Fibroblast of skin of left biceps (primary cell): ENCODE data around the gene TMEM178B.
"Not testable (repeated sequence)": the region's sequence is repeated elsewhere in the genome, so short reads cannot be mapped to it uniquely, and the experiment has no call there.

Source experiments
- DNase-seq, 2 experiments: peaks; one replicate each; pipeline ENCODE4 v3.0.0-alpha.2; 2013; ENCODE audit warnings: low read depth in 2 of 2

TMEM178B gene

DNA sequence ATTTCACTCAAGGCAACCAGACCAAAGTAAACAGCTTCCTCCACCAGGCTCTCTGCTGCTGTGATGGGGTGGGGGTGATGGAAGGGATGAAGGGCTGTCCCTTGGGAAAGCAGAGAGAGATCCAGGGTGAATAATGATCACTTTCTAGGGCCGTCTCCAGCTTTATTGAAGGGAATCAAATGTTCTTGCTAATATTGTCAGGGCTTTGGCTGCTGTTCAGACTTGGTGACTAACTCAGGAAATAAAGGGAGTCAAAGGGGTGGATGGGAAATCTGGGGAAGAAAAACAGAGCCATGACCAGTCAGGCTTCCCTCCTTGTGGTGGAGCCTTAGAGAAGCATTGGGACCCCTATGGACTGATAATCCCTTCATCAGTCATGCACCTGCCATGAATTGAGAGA is 281.2 kb downstream of the TMEM178B start:
- DNase-seq = no peak

DNA sequence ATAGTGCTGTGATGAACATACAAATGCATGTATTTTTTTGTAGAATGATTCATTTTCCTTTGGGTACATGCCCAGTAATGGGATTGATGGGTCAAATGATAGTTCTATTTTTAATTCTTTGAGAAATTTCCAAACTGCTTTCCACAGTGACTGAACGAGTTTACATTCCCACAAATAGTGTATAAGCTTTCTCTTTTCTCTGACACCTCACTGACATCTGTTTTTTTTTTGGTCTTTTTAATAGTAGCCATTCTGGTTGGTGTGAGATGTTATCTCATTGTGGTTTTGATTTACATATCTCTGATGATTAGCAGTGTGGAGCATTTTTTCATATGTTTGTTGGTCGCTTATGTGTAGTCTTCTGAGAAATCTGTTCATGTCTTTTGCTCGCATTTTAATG is 282.3 kb downstream of the TMEM178B start:
- no peak for DNase-seq

DNA sequence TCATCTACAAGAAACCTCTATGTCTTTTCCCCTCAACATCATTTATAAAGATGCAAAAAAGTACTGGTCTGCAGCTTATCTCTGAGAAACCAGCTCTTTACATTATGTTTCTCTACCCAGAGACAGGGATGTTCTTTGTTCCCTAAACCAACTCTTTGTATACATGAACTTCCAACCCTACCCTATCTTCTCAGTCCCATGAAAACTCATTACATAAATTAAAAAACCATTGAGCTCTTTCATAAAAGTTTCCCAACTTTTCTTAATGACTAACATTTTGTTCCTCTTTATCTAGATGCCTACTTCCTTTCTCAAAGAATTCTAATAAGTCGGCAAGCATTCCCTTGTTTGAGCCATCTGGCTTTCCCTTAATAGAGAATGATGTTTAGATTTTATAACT is 284.5 kb downstream of the TMEM178B start:
- no peak for DNase-seq

DNA sequence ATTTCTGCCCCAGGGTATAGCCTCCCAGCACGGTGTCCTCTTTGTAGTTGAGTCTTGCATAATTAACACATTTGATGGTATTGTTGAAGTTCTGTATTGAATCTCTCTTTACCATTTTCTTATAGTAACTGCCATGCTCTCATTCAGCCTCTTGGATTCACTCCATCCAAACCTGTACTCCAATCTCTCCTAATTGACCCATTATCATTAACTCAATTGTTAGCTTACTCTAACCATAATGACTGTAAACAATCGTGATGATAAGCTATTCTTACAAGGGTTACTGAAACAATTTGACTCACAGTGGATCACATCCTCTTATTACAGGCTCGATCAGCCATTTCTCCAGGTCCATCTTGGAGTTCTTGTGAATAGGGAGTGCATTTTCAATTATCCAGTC is 285.4 kb downstream of the TMEM178B start:
- DNase-seq = no peak

DNA sequence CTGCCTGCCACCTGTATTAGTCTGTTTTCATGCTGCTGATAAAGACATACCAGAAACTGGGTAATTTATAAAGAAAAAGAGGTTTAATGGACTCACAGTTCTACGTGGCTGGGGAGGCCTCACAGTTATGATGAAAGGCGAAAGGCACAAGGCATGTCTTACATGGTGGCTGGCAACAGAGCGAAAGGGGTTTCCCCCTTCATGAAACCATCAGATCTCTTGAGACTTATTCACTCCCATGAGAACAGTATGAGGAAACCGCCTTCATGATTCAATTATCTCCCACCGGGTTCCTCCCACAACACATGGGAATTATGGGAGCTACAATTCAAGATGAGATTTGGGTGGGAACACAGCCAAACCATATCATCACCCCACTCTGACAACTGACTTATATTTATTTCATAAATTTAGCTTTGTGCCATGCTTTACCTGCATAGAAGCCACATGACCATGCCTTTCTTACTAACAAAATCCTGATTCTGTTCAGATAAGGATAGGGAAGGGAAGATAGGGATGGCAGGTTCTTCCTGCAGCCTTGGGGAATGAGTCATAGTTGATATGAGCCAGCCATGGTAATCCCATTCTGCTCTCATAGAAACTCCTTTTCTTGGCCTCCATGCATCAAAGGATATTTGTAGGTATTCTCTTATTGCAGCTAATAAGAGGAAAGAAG is 286.0 kb downstream of the TMEM178B start:
- no peak for DNase-seq

DNA sequence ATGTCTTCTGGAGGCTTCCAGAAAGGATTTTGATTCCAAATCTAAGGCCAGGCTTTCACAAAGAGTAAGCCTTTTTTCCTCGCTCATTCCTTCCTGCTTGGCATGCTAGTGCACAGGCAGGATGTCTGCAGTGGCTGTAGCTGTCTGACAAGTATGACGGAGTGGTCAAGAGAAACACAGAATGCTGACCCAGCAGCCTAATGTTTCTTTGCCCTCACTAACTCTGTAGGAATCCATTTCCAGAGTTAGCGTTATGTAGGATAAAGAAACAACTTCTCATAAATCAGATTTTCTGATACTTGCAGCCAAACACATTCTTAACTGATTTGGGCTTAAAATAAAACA is 286.5 kb downstream of the TMEM178B start:
- DNase-seq = no peak

DNA sequence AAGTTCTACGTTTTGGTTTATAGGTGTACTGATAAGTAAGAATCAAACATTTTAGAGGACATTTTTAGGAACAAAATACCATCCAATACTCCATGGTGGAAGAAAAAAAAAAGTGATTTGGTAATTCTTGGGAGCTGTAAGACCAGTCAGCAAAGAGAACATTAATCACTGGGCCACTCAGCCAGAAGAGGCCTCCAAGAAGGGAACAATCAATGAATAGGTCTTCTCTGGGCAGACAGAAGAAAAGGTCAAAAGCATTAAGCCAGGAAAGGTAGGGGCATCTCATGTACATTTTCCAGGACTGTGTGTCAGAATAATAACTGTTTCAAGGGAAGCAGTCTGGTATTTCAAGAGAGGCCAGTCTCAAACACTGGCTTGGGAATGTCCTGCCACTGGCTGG is 286.9 kb downstream of the TMEM178B start:
- DNase-seq = no peak

DNA sequence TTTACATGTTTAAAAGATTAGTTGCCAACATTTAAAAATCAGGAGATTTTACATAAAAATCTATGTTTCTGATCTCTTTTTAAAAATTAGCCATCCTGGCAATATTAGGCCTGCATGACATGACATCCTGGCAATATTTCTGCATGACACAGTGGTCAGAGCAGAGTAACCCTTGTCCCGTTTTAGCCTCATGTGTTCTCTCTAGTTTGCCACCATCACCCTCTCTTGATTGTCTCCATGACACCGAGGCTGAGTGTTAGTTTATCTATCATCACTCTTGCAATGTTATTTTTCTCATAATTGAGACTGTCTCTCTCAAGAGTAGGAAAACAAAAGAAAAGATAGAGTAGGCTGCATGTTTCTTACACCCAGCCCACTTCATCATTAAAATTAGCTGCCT is 287.6 kb downstream of the TMEM178B start:
- DNase-seq = no peak

DNA sequence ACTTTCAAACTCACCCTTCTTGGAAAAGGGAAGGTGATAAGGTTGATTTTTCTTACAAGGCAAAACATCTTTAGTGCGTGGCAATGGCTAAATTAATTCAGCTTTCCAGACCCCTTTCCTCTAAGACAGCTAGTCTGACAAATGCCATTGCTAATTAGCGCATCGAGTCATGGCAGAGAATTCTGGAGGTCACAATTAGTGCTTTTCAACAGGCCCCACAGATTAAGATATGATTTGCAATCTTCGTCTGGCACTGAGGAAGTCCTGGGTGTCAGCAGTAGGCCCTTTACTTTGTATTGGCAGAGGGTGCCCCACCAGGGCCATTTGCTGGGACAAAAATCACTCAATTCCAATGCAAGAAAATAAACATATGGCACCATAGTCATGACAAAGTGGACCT is 288.1 kb downstream of the TMEM178B start:
- DNase-seq = no peak

DNA sequence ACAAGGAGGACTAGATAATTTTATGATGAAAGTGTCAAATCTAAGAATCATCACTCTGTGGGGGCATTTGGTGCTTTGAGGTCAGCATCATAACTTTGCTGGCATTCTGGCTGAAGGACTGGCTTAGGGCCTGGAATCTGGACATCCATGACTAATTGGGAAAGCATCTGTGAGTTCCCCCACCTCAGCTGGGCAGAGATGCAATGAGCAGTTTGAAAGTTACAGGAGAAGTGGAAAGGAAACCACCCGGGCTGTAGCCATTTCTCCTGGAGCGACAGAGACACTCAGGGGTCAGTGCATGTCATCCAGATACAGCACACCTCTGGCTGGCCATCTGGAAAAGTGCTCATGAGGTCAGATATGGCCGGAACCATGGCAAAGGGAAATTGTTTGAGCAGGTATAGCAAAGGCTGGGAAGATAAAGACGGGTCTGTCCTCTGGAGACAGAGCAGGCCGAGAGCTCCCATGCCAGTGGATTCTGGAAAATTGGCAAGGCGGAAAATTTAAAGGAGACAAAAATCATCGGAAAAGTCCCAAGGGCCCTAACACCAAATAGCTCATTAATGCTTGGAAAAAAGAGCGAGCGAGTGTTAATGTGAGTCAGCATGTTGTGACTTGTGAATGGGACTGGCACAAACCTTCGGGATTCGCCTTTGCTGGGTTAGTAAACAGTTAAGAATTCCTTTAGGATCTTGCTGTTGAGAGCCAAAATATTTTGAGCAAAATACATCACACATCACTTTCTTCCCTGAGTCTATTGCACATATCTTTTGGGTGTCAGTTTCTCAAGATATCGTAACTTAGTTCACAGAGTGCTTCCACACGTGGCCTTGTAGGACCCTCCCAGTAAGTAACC is 288.9 kb downstream of the TMEM178B start:
- peak in 1 of 2 experiments; percentile 2 for DNase-seq

DNA sequence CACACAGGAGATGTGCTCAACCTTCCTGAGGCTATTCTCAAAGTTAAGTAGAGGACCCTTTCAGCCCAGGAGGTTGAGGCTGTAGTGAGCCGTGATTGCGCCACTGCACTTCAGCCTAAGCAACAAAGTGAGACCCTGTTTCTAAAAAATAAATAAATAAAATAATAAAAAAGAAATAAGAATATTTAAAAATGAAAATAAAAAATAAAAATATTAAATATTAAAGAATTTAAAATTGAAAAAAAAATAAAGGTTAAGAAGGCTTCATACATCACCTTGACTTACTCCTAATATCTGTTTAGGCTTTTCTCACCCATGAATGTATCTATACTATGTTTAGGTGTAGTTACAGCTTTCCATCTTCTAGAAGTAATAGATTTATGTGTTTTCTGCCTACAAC is 289.9 kb downstream of the TMEM178B start:
- no peak for DNase-seq

DNA sequence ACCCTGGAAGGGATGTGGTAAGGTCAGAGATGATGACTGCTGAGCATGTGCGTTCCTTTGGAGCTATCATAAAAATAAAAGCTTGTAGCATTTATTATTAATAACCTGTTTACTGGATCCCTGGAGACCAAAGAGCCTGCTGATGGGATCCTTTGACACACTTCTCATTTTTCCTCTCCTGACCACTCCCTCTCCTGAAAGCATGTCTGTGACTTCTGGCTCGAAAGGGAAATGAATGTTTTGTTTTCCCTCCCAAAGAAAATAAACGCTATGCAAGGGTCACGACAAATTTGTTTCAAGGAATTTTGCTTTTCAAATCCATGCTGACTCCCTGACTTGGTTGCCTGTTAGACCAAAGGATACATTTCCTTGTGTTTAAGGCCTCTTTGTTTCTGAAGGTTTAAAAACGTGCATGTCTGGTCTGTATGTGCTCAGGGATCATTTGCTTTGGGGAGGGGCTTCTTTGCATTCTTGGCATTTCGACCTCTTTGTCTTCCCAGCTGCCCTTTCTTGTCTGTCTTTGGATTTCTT is 292.3 kb downstream of the TMEM178B start:
- no peak for DNase-seq

DNA sequence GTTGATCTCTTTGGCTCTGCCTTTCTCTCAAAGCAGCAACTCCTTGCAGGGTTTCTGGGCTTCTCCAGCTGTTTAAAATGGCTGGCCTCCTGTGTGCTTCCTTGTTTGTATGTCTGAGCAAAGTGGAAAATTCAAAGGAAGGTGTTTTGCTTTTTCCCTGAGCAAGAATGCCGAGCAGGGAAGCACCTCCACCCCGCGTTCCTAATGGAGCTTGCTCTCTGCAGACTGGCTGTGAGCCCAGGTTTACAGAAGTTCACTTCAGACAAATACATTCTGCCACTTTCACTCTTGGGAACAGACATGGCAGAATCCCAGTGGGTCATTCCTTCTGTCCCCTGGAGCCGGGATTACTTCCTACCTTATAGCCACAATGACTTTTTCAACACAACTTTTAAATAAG is 295.6 kb downstream of the TMEM178B start:
- DNase-seq = no peak

DNA sequence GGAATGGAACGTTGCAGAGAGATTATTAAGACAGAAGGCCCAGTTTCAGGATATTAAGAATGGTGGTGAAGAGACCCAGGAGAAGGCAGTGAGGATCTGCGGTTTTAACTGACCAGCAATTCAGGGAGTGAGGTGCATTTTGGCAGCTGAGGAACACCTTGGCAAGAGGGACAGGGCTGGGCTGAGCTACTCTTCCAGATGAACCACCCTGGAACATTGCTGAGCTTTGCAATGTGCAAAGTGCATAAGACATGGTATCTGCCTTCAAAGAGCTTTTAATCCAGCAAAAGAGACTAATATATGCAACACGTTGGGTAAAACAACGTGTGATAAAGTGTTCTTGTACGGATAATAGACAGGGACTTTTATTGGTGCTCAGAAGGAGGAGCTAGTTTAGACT is 296.3 kb downstream of the TMEM178B start:
- no peak for DNase-seq

DNA sequence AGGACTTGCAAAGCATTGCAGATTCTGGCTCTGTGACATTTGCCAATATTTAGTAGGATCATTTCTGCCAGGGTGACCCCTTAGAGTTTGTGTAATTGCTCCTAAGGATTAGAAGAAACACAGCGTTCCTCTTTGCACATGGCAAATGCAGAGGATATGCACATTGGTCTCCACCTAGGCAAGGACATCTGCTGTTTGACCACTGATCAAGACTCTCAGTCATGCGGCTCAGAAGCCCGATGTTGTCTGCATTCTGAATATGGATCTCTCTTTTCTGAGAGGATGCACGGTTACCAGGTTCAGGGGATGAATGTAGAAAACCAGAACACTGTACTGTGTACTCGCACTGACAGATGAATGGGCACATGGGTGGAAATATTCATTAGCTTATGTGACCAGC is 296.8 kb downstream of the TMEM178B start:
- no peak for DNase-seq

DNA sequence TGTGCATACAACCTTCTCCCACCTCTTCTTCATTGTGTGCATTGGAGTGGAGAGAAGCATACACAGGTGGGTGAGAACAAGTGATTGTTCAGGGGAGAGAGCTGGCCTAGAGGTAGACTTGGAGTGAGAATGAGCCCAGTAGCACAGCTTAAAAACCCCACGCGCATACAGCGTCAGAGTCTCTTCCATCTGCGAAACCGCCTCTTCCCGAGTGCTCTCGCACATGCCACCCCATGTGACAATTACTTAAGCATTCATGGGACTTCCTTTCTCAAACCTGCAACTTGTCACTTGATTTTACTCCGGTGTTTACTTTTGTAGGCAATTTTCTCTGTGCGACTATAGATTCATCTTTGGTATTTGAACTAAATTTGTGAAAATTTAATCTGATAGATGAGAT is 300.6 kb downstream of the TMEM178B start:
- no peak for DNase-seq

DNA sequence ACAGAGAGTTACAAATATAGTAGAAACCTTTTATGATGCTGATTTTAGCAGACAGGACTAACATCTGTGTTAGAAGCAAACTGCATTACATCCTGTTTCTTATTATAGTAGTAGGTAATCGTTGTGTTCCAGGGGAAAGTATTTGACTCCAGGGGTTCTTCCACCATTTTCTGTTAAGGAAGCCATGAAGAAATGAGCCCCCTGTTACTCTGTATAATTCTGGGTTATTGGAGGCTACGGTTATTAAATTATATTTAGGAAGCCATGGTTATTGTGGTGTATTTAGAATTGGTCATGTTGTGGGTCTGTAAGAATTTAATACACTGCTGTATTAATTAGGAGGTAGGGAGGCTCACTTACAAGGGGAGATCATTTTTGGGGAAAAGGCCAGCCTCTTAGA is 301.6 kb downstream of the TMEM178B start:
- DNase-seq = no peak

DNA sequence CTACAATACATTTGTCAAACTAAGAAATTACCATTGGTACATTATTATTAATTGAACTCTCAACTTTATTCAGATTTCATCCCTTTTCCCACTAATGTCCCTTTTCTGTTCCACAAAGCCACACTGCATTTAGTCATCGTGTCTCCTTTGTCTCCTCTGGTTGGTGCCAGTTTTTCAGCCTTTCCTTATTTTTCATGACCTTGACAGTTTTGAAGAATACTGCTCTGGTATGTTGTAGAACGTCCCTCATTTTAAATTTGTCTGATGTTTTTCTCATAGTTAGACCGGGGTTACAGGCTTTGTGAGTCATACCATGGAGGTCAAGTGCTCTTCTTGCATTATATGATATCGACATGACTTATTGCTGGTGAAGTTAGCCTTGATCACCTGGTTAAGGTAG is 304.0 kb downstream of the TMEM178B start:
- no peak for DNase-seq

DNA sequence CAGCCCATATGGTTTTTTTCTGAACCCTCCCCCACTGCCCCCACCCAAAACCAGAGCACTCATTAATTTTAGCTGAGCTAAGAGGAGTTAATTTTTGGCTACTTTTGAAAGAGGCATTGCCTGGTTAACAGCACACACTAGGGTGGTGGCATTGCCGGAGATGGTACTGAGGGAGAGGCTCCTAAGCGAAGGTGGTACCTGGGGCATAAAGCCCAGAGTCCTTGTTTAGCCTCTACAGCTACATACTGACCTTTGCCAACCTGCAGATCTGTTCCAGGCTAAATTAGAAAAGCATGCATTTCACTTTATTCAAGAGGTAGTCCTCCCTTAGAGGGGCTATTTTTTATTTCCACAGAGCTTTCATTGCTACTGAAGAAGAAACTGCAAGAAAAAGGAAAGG is 304.5 kb downstream of the TMEM178B start:
- DNase-seq = no peak

DNA sequence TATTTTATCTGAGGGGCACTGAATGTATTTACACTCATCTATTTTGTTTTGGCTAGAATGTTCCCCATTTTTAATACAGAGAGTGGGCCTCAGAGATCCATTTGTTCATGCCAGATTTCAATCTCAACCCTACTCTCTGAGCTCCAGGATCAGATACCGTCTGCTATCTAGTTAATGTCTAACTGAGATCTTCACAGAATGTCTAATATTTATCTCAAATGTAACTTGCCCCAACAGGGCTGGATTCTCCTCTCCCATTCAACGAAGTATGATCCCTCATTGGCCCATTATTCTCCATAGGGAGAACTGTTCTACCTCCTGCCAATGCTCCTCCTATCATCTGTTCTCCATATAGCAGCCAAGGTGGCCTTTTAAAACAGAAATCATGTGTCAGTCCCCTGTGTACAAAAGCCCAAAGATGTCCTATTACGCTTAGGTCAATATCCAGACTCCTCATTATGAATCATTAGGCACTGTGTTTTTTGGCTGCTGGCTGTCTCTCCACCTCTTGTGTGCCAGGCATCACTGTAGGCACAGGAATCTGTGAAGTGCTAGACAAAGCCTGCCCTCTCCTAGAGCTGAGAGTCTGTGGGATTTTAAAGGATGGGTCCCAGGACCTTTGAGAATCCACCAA is 308.0 kb downstream of the TMEM178B start:
- no peak for DNase-seq

DNA sequence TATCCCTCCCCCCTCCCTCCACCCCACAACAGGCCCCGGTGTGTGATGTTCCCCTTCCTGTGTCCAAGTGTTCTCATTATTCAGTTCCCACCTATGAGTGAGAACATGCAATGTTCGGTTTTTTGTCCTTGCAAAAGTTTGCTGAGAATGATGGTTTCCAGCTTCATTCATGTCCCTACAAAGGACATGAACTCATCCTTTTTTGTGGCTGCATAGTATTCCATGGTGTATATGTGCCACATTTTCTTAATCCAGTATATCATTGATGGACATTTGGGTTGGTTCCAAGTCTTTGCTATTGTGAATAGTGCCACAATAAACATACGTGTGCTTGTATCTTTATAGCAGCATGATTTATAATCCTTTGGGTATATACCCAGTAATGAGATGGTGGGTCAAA is 309.5 kb downstream of the TMEM178B start:
- DNase-seq = not testable (repeated sequence)

DNA sequence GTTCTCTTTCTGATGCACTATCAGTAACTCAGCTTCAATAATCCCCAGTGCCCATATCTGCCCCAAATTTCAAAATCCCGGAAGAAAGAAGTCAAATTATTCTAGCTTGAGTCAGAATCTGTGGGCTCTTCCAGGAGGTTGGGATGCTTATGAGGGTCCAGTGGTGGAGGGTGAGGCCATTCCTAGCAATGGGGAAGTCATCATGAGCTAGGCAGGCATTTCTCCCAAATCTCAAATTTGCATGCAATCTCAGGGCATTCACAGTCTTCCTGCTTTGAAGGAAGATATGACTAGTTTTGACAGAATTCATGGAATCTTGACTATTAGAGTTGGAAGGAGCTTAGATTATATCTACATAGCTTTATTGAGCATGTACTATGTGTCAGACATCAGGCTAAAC is 313.0 kb downstream of the TMEM178B start:
- no peak for DNase-seq
